ENCODE measurements around the gene NTM.
"Not testable (repeated sequence)": the region's sequence is repeated elsewhere in the genome, so short reads cannot be mapped to it uniquely, and the experiment has no call there.

The NTM gene

GRCh38 chr11:131898949-131899348, 528.5 kb downstream of the NTM start:
- in situ Hi-C loops (cut with MboI; ENCODE audit: low sequenced_read_pairs): no loop called here

GRCh38 chr11:131899950-131900580, 529.6 kb downstream of the NTM start:
- in situ Hi-C loops (cut with MboI; ENCODE audit: low sequenced_read_pairs): no loop called here

- in situ Hi-C loops (cut with MboI; ENCODE audit: low sequenced_read_pairs): no loop called here
These were observed 532.0 kb downstream of the NTM start for GRCh38 chr11:131902421-131902820.

GRCh38 chr11:131903074-131903473, 532.7 kb downstream of the NTM start:
- in situ Hi-C loops (cut with MboI; ENCODE audit: low sequenced_read_pairs): no loop called here

GRCh38 chr11:131904756-131905155, 534.3 kb downstream of the NTM start:
- in situ Hi-C loops (cut with MboI; ENCODE audit: low sequenced_read_pairs): no loop called here

GRCh38 chr11:131906963-131907362, 536.5 kb downstream of the NTM start:
- in situ Hi-C loops (cut with MboI; ENCODE audit: low sequenced_read_pairs): no loop called here

GRCh38 chr11:131907371-131907770, 537.0 kb downstream of the NTM start:
- in situ Hi-C loops (cut with MboI; ENCODE audit: low sequenced_read_pairs): no loop called here

GRCh38 chr11:131908316-131908715, 537.9 kb downstream of the NTM start:
- in situ Hi-C loops (cut with MboI; ENCODE audit: low sequenced_read_pairs): no loop called here

- in situ Hi-C loops (cut with MboI; ENCODE audit: low sequenced_read_pairs): no loop called here
These were observed 539.2 kb downstream of the NTM start for GRCh38 chr11:131909426-131910177.

- in situ Hi-C loops (cut with MboI; ENCODE audit: low sequenced_read_pairs): no loop called here
These were observed 539.7 kb downstream of the NTM start for GRCh38 chr11:131910178-131910522.

GRCh38 chr11:131910523-131911387, 540.3 kb downstream of the NTM start:
- in situ Hi-C loops (cut with MboI; ENCODE audit: low sequenced_read_pairs): no loop called here

GRCh38 chr11:131911388-131912032, 541.1 kb downstream of the NTM start:
- in situ Hi-C loops (cut with MboI; ENCODE audit: low sequenced_read_pairs): not testable (repeated sequence)

GRCh38 chr11:131912134-131912533, 541.7 kb downstream of the NTM start:
- in situ Hi-C loops (cut with MboI; ENCODE audit: low sequenced_read_pairs): no loop called here

GRCh38 chr11:131913267-131913666, 542.9 kb downstream of the NTM start:
- in situ Hi-C loops (cut with MboI; ENCODE audit: low sequenced_read_pairs): no loop called here

GRCh38 chr11:131914361-131914774, 544.0 kb downstream of the NTM start:
- in situ Hi-C loops (cut with MboI; ENCODE audit: low sequenced_read_pairs): no loop called here

- in situ Hi-C loops (cut with MboI; ENCODE audit: low sequenced_read_pairs): no loop called here
These were observed 546.2 kb downstream of the NTM start for GRCh38 chr11:131916638-131917037.

- in situ Hi-C loops (cut with MboI; ENCODE audit: low sequenced_read_pairs): no loop called here
These were observed 547.4 kb downstream of the NTM start for GRCh38 chr11:131917634-131918384.

- in situ Hi-C loops (cut with MboI; ENCODE audit: low sequenced_read_pairs): no loop called here
These were observed 548.2 kb downstream of the NTM start for GRCh38 chr11:131918663-131919062.

GRCh38 chr11:131922220-131922619, 551.8 kb downstream of the NTM start:
- in situ Hi-C loops (cut with MboI; ENCODE audit: low sequenced_read_pairs): no loop called here

GRCh38 chr11:131923309-131923708, 552.9 kb downstream of the NTM start:
- in situ Hi-C loops (cut with MboI; ENCODE audit: low sequenced_read_pairs): no loop called here

Measured in HL-60/S4 (cell line).